NOMO-1 treated with DMSO at 0.1 percent for 48 hours (cell line): ENCODE data around the gene SPATA1.
"Not testable (repeated sequence)": the region's sequence is repeated elsewhere in the genome, so short reads cannot be mapped to it uniquely, and the experiment has no call there.

Experiments used
- DNase-seq: peaks from one replicate; lab custom pipeline; 2025; ENCODE audit not compliant: unreplicated experiment; lab: John Stamatoyannopoulos, UW

The SPATA1 gene

GRCh38 chr1:84507887-84508286, 1.7 kb downstream of the SPATA1 start:
- not testable (repeated sequence) for DNase-seq

- DNase-seq = no peak
These were observed 2.3 kb downstream of the SPATA1 start for GRCh38 chr1:84508510-84508909.

- no peak for DNase-seq
These were observed 2.8 kb downstream of the SPATA1 start for GRCh38 chr1:84509029-84509428.

- DNase-seq = no peak
These were observed 4.0 kb downstream of the SPATA1 start for GRCh38 chr1:84510165-84510564.

GRCh38 chr1:84510668-84511067, 4.5 kb downstream of the SPATA1 start:
- no peak for DNase-seq

- no peak for DNase-seq
These were observed 18.4 kb downstream of the SPATA1 start for GRCh38 chr1:84524590-84524989.

- no peak for DNase-seq
These were observed 19.6 kb downstream of the SPATA1 start for GRCh38 chr1:84525779-84526178.

- no peak for DNase-seq
These were observed 32.4 kb downstream of the SPATA1 start for GRCh38 chr1:84538599-84538998.

GRCh38 chr1:84539972-84540371, 33.8 kb downstream of the SPATA1 start:
- no peak for DNase-seq

- DNase-seq = no peak
These were observed 34.6 kb downstream of the SPATA1 start for GRCh38 chr1:84540759-84541158.

GRCh38 chr1:84541679-84542078, 35.5 kb downstream of the SPATA1 start:
- no peak for DNase-seq

- no peak for DNase-seq
These were observed 44.6 kb downstream of the SPATA1 start for GRCh38 chr1:84550826-84551225.

- DNase-seq = no peak
These were observed 63.0 kb downstream of the SPATA1 start for GRCh38 chr1:84569216-84569615.

- DNase-seq = no peak
These were observed 64.4 kb downstream of the SPATA1 start for GRCh38 chr1:84570436-84571149.

- no peak for DNase-seq
These were observed 65.0 kb downstream of the SPATA1 start for GRCh38 chr1:84571150-84571535.

GRCh38 chr1:84573481-84573966, 67.3 kb downstream of the SPATA1 start:
- no peak for DNase-seq

GRCh38 chr1:84573967-84574842, 68.0 kb downstream of the SPATA1 start, which contains the start of gene CTBS:
Gene CTBS (minus strand): TSS chr1:84574440. CDS start chr1:84574415, 25 bp downstream.
- peak; percentile 90 for DNase-seq

GRCh38 chr1:84574936-84575335, 68.8 kb downstream of the SPATA1 start:
- DNase-seq = no peak

- no peak for DNase-seq
These were observed 75.5 kb downstream of the SPATA1 start for GRCh38 chr1:84581648-84582047.

- no peak for DNase-seq
These were observed 76.8 kb downstream of the SPATA1 start for GRCh38 chr1:84582802-84583587.

- DNase-seq = no peak
These were observed 77.5 kb downstream of the SPATA1 start for GRCh38 chr1:84583648-84584047.
